Measurements from ENCODE around the gene SYNGR3.

GRCh38 chr16:1965396-1966001, 24.3 kb upstream of the SYNGR3 start:
- TF ChIP-seq POLR2AphosphoS5 (IDR thresholded peaks at IDR 0.05; ENCODE audit: borderline replicate concordance, low read depth, low read length) (no peak), EZH2 (IDR thresholded peaks at IDR 0.05) (no peak)
